C4-2B (cell line): ENCODE data around the gene TUNAR.

ENCODE experiments used
- ZFX ChIP-seq: fragments of 450-650 bp; IDR thresholded peaks from 2 replicates; pipeline ENCODE4 v1.6.1; 2017
- TF ChIP-seq, protein P1 (sequence below): fragments of 450-650 bp; conservative IDR thresholded peaks from 2 replicates; pipeline ENCODE4 v1.5.1; 2017; ENCODE audit warnings: mild to moderate bottlenecking

DNA sequence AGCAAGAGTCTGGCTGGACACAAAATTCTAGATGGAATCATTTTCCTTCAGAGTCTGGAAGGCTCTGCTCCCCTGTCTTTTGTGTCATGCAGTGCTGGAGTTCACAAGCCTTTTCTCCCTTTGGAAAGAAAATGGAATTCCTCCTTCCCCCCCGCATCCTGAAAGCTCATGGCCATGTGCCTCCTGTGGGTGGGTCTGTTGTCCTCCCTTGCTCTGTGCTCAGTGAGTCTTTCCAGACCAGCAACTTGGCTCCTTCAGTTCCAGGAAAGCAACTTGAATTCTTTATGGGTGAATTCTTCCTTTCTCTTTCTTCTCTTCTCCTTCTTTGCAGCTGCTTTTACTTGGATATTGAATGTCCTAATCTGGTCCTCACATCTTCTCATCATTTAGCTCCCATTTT lies 70.2 kb downstream of the TUNAR start:
- TF ChIP-seq, protein P1, sequence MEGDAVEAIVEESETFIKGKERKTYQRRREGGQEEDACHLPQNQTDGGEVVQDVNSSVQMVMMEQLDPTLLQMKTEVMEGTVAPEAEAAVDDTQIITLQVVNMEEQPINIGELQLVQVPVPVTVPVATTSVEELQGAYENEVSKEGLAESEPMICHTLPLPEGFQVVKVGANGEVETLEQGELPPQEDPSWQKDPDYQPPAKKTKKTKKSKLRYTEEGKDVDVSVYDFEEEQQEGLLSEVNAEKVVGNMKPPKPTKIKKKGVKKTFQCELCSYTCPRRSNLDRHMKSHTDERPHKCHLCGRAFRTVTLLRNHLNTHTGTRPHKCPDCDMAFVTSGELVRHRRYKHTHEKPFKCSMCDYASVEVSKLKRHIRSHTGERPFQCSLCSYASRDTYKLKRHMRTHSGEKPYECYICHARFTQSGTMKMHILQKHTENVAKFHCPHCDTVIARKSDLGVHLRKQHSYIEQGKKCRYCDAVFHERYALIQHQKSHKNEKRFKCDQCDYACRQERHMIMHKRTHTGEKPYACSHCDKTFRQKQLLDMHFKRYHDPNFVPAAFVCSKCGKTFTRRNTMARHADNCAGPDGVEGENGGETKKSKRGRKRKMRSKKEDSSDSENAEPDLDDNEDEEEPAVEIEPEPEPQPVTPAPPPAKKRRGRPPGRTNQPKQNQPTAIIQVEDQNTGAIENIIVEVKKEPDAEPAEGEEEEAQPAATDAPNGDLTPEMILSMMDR: no peak
- TF ChIP-seq ZFX: no peak
